Heart left ventricle (tissue), 13 donors: Measurements from ENCODE around the gene RARRES2.

Experiments used
- CTCF ChIP-seq, 12 donors: fragments of 200-600 bp; sonication (generic) in 4 of 12; IDR thresholded peaks; one replicate each; pipeline versions ENCODE4 v1.5.0 to v1.8.0; 2018 to 2022; ENCODE audit warnings: antibody characterized with exemption in 12 of 12, mild to moderate bottlenecking in 5 of 12
- POLR2A ChIP-seq, 2 donors: fragments of 450-650 bp; IDR thresholded peaks; one replicate each; pipeline ENCODE4 v1.6.1; 2017; ENCODE audit warnings: antibody characterized with exemption in 2 of 2, mild to moderate bottlenecking in 2 of 2, moderate library complexity in 2 of 2
- donor health status: ischemic (EF 13 %, LVEDD 7.1; RV severe dilation, severe dysfunction).
- donor health status: DM: no; HTN: yes; CAD: no.
- donor health status: DM: no; HTN: no; CAD: no.
- donor health status: ischemic (EF 25% LVEDD 6.9; RV normal size, moderate dysfunction).
- donor health status: ischemic (EF 25% LVEDD 5.7; RV mildly dilated, moderate dysfunction).
- donor health status: ischemic (EF 35%, LVEDD 5.7; RV mildly dilated, moderate dysfunction).
- donor health status: nonischemic (EF 11% LVEDD 7.7; RV severe dilation, severe dysfunction).
- donor health status: DM: yes; HTN: yes; CAD: no.
- donor health status: PGD.
- donor health status: ischemic (EF 29% LVEDD 5.4; RV normal size, mild dysfunction).
- donor health status: nonischemic (EF 23%, LVEDD 6.1; RV moderate dilation, normal function).

GRCh38 chr7:150345012-150345411, 3.6 kb upstream of the RARRES2 start:
- TF ChIP-seq CTCF (IDR thresholded peaks at IDR 0.05) (no peak), POLR2A (IDR thresholded peaks at IDR 0.05) (no peak)
